Sigmoid colon (tissue), 4 donors: ENCODE measurements around the gene PLCB1.

Source experiments
- CTCF ChIP-seq, 4 experiments: fragments of 450-650 bp in 3 of 4; fragments of 200-600 bp in 1 of 4; IDR thresholded peaks; one replicate each; pipeline ENCODE4 v1.5.1; 2016 to 2019; ENCODE audit warnings: antibody characterized with exemption in 4 of 4, mild to moderate bottlenecking in 3 of 4, moderate library complexity in 2 of 4
- EP300 ChIP-seq, 4 donors: sonication (generic); formaldehyde crosslinking; IDR thresholded peaks; one replicate each; pipeline ENCODE4 v1.6.1; 2017; ENCODE audit warnings: antibody characterized with exemption in 4 of 4
- POLR2AphosphoS5 ChIP-seq, 4 donors: sonication (generic); formaldehyde crosslinking; IDR thresholded peaks; one replicate each; pipeline ENCODE4 v1.6.1; 2017; ENCODE audit warnings: antibody characterized with exemption in 4 of 4

GRCh38 chr20:8115436-8115835 lies 16.6 kb upstream of the PLCB1 start:
- TF ChIP-seq EP300 (IDR thresholded peaks at IDR 0.05) (no peak), CTCF (IDR thresholded peaks at IDR 0.05) (no peak), POLR2AphosphoS5 (IDR thresholded peaks at IDR 0.05) (no peak)
